Peyer's patch (tissue), 4 donors: ENCODE data around the gene RRP9. TPM values are rescaled to one million over a fixed set of nuclear protein-coding genes. Genes with fewer than 3 reads are reported as not detected.

Experiments
- DNase-seq, 3 donors: peaks; one replicate each; pipeline ENCODE4 v3.0.0-alpha.2; 2017 to 2019
- H3K27ac ChIP-seq, 4 donors: fragments of 200-600 bp; sonication (generic); one replicate each; pipeline ENCODE4 v1.5.1; 2016 to 2019
- H3K27me3 ChIP-seq, 2 donors: fragments of 200-600 bp; sonication (generic); one replicate each; pipeline ENCODE4 v1.5.1; 2019
- H3K36me3 ChIP-seq, 3 donors: fragments of 200-600 bp; sonication (generic); one replicate each; pipeline ENCODE4 v1.5.1; 2016 to 2019
- H3K4me1 ChIP-seq, 4 donors: fragments of 200-600 bp; sonication (generic); one replicate each; pipeline ENCODE4 v1.5.1; 2016 to 2019
- H3K4me3 ChIP-seq, 4 donors: fragments of 200-600 bp; sonication (generic); 1 replicate in 3 of 4; 2 replicates in 1 of 4; pipeline ENCODE4 v1.5.1; 2016 to 2019; ENCODE audit warnings: mild to moderate bottlenecking in 1 of 4
- H3K9me3 ChIP-seq, 4 donors: fragments of 200-600 bp; sonication (generic); one replicate each; pipeline ENCODE4 v1.5.1; 2016 to 2019; ENCODE audit warnings: mild to moderate bottlenecking in 1 of 4
- POLR2A ChIP-seq, 2 donors: fragments of 450-650 bp; IDR thresholded peaks; one replicate each; pipeline ENCODE4 v1.5.1; 2017; ENCODE audit warnings: antibody characterized with exemption in 2 of 2, mild to moderate bottlenecking in 2 of 2, moderate library complexity in 2 of 2
- total RNA-seq, 4 donors: library from RNA; depleted of rRNA; stranded (reverse); fragments of >200 nt; gene quantifications; one replicate each; pipeline ENCODE4 v1.1.0, GENCODE V29; 2016
- TF ChIP-seq, protein P1 (sequence below), 6 experiments: fragments of 450-650 bp in 4 of 6; fragments of 200-600 bp in 2 of 6; sonication (generic) in 1 of 6; IDR thresholded peaks; one replicate each; pipeline ENCODE4 v1.5.1; 2017 to 2019; ENCODE audit warnings: antibody characterized with exemption in 6 of 6, mild to moderate bottlenecking in 3 of 6, moderate library complexity in 1 of 6

Gene RRP9
- total RNA-seq, 4 donors from 2014 or later = 4.7 to 17.3 (median 7.7) TPM

- Histone ChIP-seq H3K9me3 (no peaks in the 10 kb centered on the region), H3K4me3 (no peak overlapping the region), H3K4me1 (peaks cover 0 to 26% (median 18%) of the 10 kb centered on the region in 4 donors), H3K27ac (no peak overlapping the region), H3K36me3 (peaks cover 0 to 15% (median 0%) of the 10 kb centered on the region in 3 donors), H3K27me3 (no peaks in the 10 kb centered on the region)
- TF ChIP-seq, protein P1, sequence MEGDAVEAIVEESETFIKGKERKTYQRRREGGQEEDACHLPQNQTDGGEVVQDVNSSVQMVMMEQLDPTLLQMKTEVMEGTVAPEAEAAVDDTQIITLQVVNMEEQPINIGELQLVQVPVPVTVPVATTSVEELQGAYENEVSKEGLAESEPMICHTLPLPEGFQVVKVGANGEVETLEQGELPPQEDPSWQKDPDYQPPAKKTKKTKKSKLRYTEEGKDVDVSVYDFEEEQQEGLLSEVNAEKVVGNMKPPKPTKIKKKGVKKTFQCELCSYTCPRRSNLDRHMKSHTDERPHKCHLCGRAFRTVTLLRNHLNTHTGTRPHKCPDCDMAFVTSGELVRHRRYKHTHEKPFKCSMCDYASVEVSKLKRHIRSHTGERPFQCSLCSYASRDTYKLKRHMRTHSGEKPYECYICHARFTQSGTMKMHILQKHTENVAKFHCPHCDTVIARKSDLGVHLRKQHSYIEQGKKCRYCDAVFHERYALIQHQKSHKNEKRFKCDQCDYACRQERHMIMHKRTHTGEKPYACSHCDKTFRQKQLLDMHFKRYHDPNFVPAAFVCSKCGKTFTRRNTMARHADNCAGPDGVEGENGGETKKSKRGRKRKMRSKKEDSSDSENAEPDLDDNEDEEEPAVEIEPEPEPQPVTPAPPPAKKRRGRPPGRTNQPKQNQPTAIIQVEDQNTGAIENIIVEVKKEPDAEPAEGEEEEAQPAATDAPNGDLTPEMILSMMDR (IDR thresholded peaks at IDR 0.05) = no peak
- no peak for TF ChIP-seq POLR2A (IDR thresholded peaks at IDR 0.05)
- peak in 1 of 3 donors; percentile 44 for DNase-seq
Measured at GRCh38 chr3:51945031-51945840, 3.5 kb upstream of the RRP9 start.

- Histone ChIP-seq H3K4me3 (no peak overlapping the region), H3K27ac (peak overlapping the region in 1 of 4 donors; percentile 48), H3K36me3 (peaks cover 0 to 15% (median 0%) of the 10 kb centered on the region in 3 donors), H3K9me3 (no peaks in the 10 kb centered on the region), H3K27me3 (no peaks in the 10 kb centered on the region), H3K4me1 (peaks cover 0 to 28% (median 18%) of the 10 kb centered on the region in 4 donors)
- no peak for TF ChIP-seq POLR2A (IDR thresholded peaks at IDR 0.05)
- TF ChIP-seq, protein P1 (IDR thresholded peaks at IDR 0.05) = no peak
- peak in 2 of 3 donors; percentile 49 to 51 for DNase-seq
Measured at GRCh38 chr3:51944451-51945021, 2.8 kb upstream of the RRP9 start.

DNA sequence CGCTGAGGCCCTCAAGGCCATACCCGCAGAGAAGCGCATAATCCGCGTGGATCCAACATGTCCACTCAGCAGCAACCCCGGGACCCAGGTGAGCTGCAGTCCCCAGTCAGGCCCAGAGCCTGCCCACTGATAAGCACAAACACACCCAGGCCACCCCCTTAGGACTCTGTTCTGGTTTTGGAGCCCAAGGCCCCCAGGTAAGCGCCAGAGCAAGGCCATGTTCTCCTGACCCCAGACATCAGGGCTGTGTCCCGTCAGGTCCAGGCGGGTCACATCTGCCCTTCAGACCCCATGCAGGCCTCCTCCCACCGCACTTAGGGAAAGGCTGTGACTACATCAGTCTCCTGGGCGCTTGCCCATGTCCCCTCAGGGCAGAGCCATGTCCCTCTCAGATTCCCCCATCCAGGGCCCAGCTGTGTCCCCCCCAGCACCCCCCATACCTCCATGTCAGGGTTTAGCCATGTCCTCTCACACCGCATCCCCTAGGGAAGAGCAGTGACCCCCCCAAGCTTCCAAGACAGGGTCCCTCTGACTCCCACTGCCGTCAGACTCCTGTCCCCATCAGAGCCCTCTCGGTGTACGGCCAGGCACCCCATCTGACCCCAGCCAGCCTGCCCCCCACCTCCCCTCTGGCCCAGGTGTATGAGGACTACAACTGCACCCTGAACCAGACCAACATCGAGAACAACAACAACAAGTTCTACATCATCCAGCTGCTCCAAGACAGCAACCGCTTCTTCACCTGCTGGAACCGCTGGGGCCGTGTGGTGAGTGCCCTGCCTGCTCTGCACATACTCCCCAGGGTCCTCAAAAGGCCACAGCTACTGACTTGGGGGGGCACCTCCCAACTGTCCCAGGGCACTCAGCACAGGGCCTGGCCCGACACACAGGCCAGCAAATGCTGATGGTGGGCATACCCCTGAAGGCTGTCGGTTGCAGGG, 2.0 kb upstream of the RRP9 start:
- TF ChIP-seq, protein P1 (IDR thresholded peaks at IDR 0.05) = no peak
- no peak for TF ChIP-seq POLR2A (IDR thresholded peaks at IDR 0.05)
- H3K4me3 ChIP-seq = peak overlapping the region in 2 of 4 donors; percentile 61 to 83
- peaks cover 0 to 15% (median 0%) of the 10 kb centered on the region in 3 donors for H3K36me3 ChIP-seq

GRCh38 chr3:51942603-51943450, 1.1 kb upstream of the RRP9 start:
- peak in 1 of 2 donors; percentile 63 for TF ChIP-seq POLR2A (IDR thresholded peaks at IDR 0.05)
- TF ChIP-seq, protein P1 (IDR thresholded peaks at IDR 0.05) = no peak
- H3K36me3 ChIP-seq = peaks cover 0 to 16% (median 0%) of the 10 kb centered on the region in 3 donors
- peak; percentile 66 to 82 (median 80) for DNase-seq

More for the DNA sequence above, 2.0 kb upstream of the RRP9 start:
- Histone ChIP-seq H3K27ac (peak overlapping the region; percentile 84 to 98 (median 94)), H3K9me3 (no peaks in the 10 kb centered on the region), H3K4me1 (peaks cover 0 to 28% (median 18%) of the 10 kb centered on the region in 4 donors), H3K27me3 (no peaks in the 10 kb centered on the region)
- DNase-seq = peak in 1 of 3 donors; percentile 47

More at GRCh38 chr3:51942603-51943450, 1.1 kb upstream of the RRP9 start:
- Histone ChIP-seq H3K9me3 (no peaks in the 10 kb centered on the region), H3K27me3 (no peaks in the 10 kb centered on the region), H3K4me1 (peaks cover 0 to 28% (median 18%) of the 10 kb centered on the region in 4 donors), H3K4me3 (peak overlapping the region; percentile 52 to 91 (median 72)), H3K27ac (peak overlapping the region; percentile 84 to 98 (median 94))
